Spleen (tissue), 11 donors: Measurements from ENCODE around the gene ZNF714. TPM values are rescaled to one million over a fixed set of nuclear protein-coding genes. Genes with fewer than 3 reads are reported as not detected.

Experiments used
- DNase-seq: peaks from one replicate; pipeline ENCODE4 v3.0.0-alpha.2; 2020
- H3K27ac ChIP-seq, 8 donors: fragments of 200-600 bp; sonication (generic) in 7 of 8; 1 replicate in 4 of 8; 2 replicates in 4 of 8; pipeline versions ENCODE4 v1.5.0 to v1.8.0; 2016 to 2021; ENCODE audit warnings: inconsistent platforms in 4 of 8, mild to moderate bottlenecking in 4 of 8, moderate library complexity in 1 of 8
- H3K27me3 ChIP-seq, 7 donors: fragments of 200-600 bp; sonication (generic) in 6 of 7; replicated peaks in 1 of 7; 1 replicate in 4 of 7; 2 replicates in 3 of 7; pipeline versions ENCODE4 v1.5.0 to v1.8.0; 2016 to 2021; ENCODE audit warnings: inconsistent platforms in 3 of 7, mild to moderate bottlenecking in 1 of 7
- H3K36me3 ChIP-seq, 6 donors: fragments of 200-600 bp; sonication (generic) in 5 of 6; 1 replicate in 4 of 6; 2 replicates in 2 of 6; pipeline versions ENCODE4 v1.5.0 to v1.8.0; 2016 to 2021; ENCODE audit warnings: inconsistent platforms in 2 of 6
- H3K4me1 ChIP-seq, 6 donors: fragments of 200-600 bp; sonication (generic) in 5 of 6; 1 replicate in 3 of 6; 2 replicates in 3 of 6; pipeline versions ENCODE4 v1.5.0 to v1.8.0; 2016 to 2021; ENCODE audit warnings: inconsistent platforms in 3 of 6
- H3K4me3 ChIP-seq, 8 donors: fragments of 200-600 bp; sonication (generic) in 7 of 8; 1 replicate in 4 of 8; 2 replicates in 4 of 8; pipeline versions ENCODE4 v1.5.0 to v1.8.0; 2016 to 2021; ENCODE audit warnings: inconsistent platforms in 4 of 8, mild to moderate bottlenecking in 4 of 8, moderate library complexity in 2 of 8
- H3K9me3 ChIP-seq, 8 donors: fragments of 200-600 bp; sonication (generic) in 7 of 8; 1 replicate in 4 of 8; 2 replicates in 4 of 8; pipeline versions ENCODE4 v1.5.0 to v1.8.0; 2016 to 2021; ENCODE audit warnings: inconsistent platforms in 4 of 8
- POLR2A ChIP-seq, 3 donors: fragments of 450-650 bp; IDR thresholded peaks; one replicate each; pipeline ENCODE4 v1.5.1; 2017; ENCODE audit warnings: antibody characterized with exemption in 3 of 3, mild to moderate bottlenecking in 1 of 3
- POLR2AphosphoS5 ChIP-seq, 3 donors: sonication (generic); formaldehyde crosslinking; IDR thresholded peaks; one replicate each; pipeline ENCODE4 v1.5.1; 2017; ENCODE audit warnings: antibody characterized with exemption in 3 of 3
- WGBS, 5 donors: extraction: QIAGEN DNeasy Blood & Tissue Kit in 3 of 5; methylation state at CpG; one replicate each; pipeline versions ENCODE4 v1.1.5 to v1.1.7; 2013 to 2018; 5-methylcytosine and 5-hydroxymethylcytosine counted together
- intact Hi-C: fragments of 100-400 bp; cut with DNase I; formaldehyde crosslinking; loops from one replicate; pipeline ENCODE4 v1.15.0; 2023; ENCODE audit warnings: low total_unique reads
- polyA plus RNA-seq, 3 donors: library from polyadenylated mRNA; stranded (reverse); fragments of 200-250 nt; gene quantifications; one replicate each; pipeline ENCODE4 v1.2.1, GENCODE V29; 2013
- total RNA-seq, 7 donors: library from RNA; depleted of rRNA in 3 of 7; stranded (reverse); fragments of >200 nt in 3 of 7; fragmentation: NEBNext Ultra II Directional in 4 of 7; extraction: Animal tissue kit (Norgen Biotek cat#: 25700) in 4 of 7; gene quantifications; one replicate each; pipeline versions ENCODE4 v1.1.0 to v1.2.1, GENCODE V29; 2016 to 2021
- TF ChIP-seq, protein P1 (sequence below), 11 experiments: fragments of 200-600 bp in 7 of 11; fragments of 450-650 bp in 4 of 11; sonication (generic) in 4 of 11; IDR thresholded peaks in 8 of 11; conservative IDR thresholded peaks in 3 of 11; 1 replicate in 7 of 11; 2 replicates in 4 of 11; pipeline versions ENCODE4 v1.4.0 to v1.8.0; 2016 to 2021; ENCODE audit warnings: antibody characterized with exemption in 11 of 11, inconsistent platforms in 4 of 11, mild to moderate bottlenecking in 1 of 11
- donor health status: healthy with polysubstance abuse.
- donor health status: DM: no; HTN: no; CAD: no; lungs with moderate emphysema.
- donor health status: DM: no; HTN: no; CAD: no.
- donor health status: Bipolar disorder and iron deficiency.
- donor health status: healthy.
- donor health status: DM: no; HTN: no; CAD: no.
- donor health status: DM: yes; HTN: yes; CAD: no.

The ZNF714 gene
- total and polyA plus RNA-seq, 10 donors, result 1.2 to 23.7 (median 8.1) TPM

GRCh38 chr19:21087871-21088270 lies 5.9 kb downstream of the ZNF714 start:
- WGBS, 5 donors, result 95 to 99% (median 97%) methylated on average over 3 of the region's 3 CpGs
- intact Hi-C loops, result no loop called here
- TF ChIP-seq POLR2AphosphoS5 (IDR thresholded peaks at IDR 0.05) (no peak), POLR2A (IDR thresholded peaks at IDR 0.05) (no peak)
- TF ChIP-seq, protein P1, sequence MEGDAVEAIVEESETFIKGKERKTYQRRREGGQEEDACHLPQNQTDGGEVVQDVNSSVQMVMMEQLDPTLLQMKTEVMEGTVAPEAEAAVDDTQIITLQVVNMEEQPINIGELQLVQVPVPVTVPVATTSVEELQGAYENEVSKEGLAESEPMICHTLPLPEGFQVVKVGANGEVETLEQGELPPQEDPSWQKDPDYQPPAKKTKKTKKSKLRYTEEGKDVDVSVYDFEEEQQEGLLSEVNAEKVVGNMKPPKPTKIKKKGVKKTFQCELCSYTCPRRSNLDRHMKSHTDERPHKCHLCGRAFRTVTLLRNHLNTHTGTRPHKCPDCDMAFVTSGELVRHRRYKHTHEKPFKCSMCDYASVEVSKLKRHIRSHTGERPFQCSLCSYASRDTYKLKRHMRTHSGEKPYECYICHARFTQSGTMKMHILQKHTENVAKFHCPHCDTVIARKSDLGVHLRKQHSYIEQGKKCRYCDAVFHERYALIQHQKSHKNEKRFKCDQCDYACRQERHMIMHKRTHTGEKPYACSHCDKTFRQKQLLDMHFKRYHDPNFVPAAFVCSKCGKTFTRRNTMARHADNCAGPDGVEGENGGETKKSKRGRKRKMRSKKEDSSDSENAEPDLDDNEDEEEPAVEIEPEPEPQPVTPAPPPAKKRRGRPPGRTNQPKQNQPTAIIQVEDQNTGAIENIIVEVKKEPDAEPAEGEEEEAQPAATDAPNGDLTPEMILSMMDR (IDR thresholded peaks at IDR 0.05 in 8 of 11, conservative IDR thresholded peaks at IDR 0.05 in 3 of 11), result no peak
- Histone ChIP-seq H3K4me3 (no peak overlapping the region), H3K9me3 (no peaks in the 10 kb centered on the region), H3K4me1 (peaks cover 0 to 11% (median 1%) of the 10 kb centered on the region in 6 donors), H3K36me3 (peaks cover 0 to 18% (median 0%) of the 10 kb centered on the region in 6 donors), H3K27me3 (no peaks in the 10 kb centered on the region), H3K27ac (no peak overlapping the region)
- DNase-seq, result no peak

- H3K9me3 ChIP-seq, result no peaks in the 10 kb centered on the region
- no peaks in the 10 kb centered on the region for H3K27me3 ChIP-seq
- DNase-seq, result no peak
- H3K4me3 ChIP-seq, result no peak overlapping the region
- H3K36me3 ChIP-seq, result peaks cover 0 to 15% (median 0%) of the 10 kb centered on the region in 6 donors
- TF ChIP-seq, protein P1 (IDR thresholded peaks at IDR 0.05 in 8 of 11, conservative IDR thresholded peaks at IDR 0.05 in 3 of 11), result no peak
- TF ChIP-seq POLR2AphosphoS5 (IDR thresholded peaks at IDR 0.05) (no peak), POLR2A (IDR thresholded peaks at IDR 0.05) (no peak)
- no peak overlapping the region for H3K27ac ChIP-seq
- H3K4me1 ChIP-seq, result no peaks in the 10 kb centered on the region
- intact Hi-C loops, result no loop called here
Measured at GRCh38 chr19:21092109-21092508, 10.1 kb downstream of the ZNF714 start.

GRCh38 chr19:21094347-21095025 lies 12.5 kb downstream of the ZNF714 start:
- no peak overlapping the region for H3K4me3 ChIP-seq
- H3K27me3 ChIP-seq, result no peaks in the 10 kb centered on the region
- 90 to 96% (median 94%) methylated on average over 1 of the region's 1 CpG for WGBS, 5 donors
- H3K9me3 ChIP-seq, result no peaks in the 10 kb centered on the region
- intact Hi-C loops, result no loop called here
- H3K27ac ChIP-seq, result no peak overlapping the region
- no peaks in the 10 kb centered on the region for H3K4me1 ChIP-seq
- no peak for DNase-seq
- TF ChIP-seq POLR2A (IDR thresholded peaks at IDR 0.05) (no peak), POLR2AphosphoS5 (IDR thresholded peaks at IDR 0.05) (no peak)
- TF ChIP-seq, protein P1 (IDR thresholded peaks at IDR 0.05 in 8 of 11, conservative IDR thresholded peaks at IDR 0.05 in 3 of 11), result no peak
- peaks cover 0 to 31% (median 3%) of the 10 kb centered on the region in 6 donors for H3K36me3 ChIP-seq

GRCh38 chr19:21098291-21098690 lies 16.3 kb downstream of the ZNF714 start:
- 65 to 93% (median 90%) methylated on average over 2 of the region's 2 CpGs for WGBS, 5 donors
- intact Hi-C loops, result no loop called here
- no peaks in the 10 kb centered on the region for H3K27me3 ChIP-seq

More at GRCh38 chr19:21098291-21098690, 16.3 kb downstream of the ZNF714 start:
- Histone ChIP-seq H3K4me3 (no peak overlapping the region), H3K36me3 (peaks cover 0 to 53% (median 8%) of the 10 kb centered on the region in 6 donors), H3K4me1 (no peaks in the 10 kb centered on the region), H3K9me3 (no peaks in the 10 kb centered on the region), H3K27ac (no peak overlapping the region)
- TF ChIP-seq POLR2AphosphoS5 (IDR thresholded peaks at IDR 0.05), result no peak
- TF ChIP-seq, protein P1 (IDR thresholded peaks at IDR 0.05 in 8 of 11, conservative IDR thresholded peaks at IDR 0.05 in 3 of 11), result no peak
- TF ChIP-seq POLR2A (IDR thresholded peaks at IDR 0.05), result no peak
- no peak for DNase-seq
